GM12878 (cell line): ENCODE measurements around the gene TMEM232. TPM values are rescaled to one million over a fixed set of nuclear protein-coding genes. Genes with fewer than 3 reads are reported as not detected.

Source experiments
- ATAC-seq: fragments of 200-7000 bp; cut with Tn5 transposase; 3 replicates; pipeline ENCODE4 v1.9.1; 2020; ENCODE audit warnings: mild to moderate bottlenecking, moderate library complexity
- BruUV-seq: library from RNA; stranded (reverse); fragments of 400-500 nt; replicated peaks from 2 replicates; lab custom pipeline; 2021; lab: Mats Ljungman, UMichigan
- CTCF ChIA-PET: fragments of 300-600 bp; sonication (Branson Sonifier 250); formaldehyde crosslinking; extraction: SDS; loops from one replicate; lab custom pipeline; 2021; ENCODE audit warnings: inconsistent platforms; lab: Yijun Ruan, JAX
- POLR2A ChIA-PET: fragments of 350-600 bp; formaldehyde crosslinking; extraction: SDS; loops from one replicate; lab custom pipeline; 2021; ENCODE audit warnings: inconsistent platforms; lab: Charles Lee
- RAD21 ChIA-PET: fragments of 300-600 bp; sonication (Branson Sonifier 250); formaldehyde crosslinking; loops from one replicate; lab custom pipeline; 2023; ENCODE audit warnings: antibody characterized with exemption; ENCODE audit not compliant: unreplicated experiment; lab: Charles Lee
- SMC1A ChIA-PET: fragments of 300-600 bp; sonication (Branson Sonifier 250); formaldehyde crosslinking; loops from one replicate; lab custom pipeline; 2023; ENCODE audit not compliant: unreplicated experiment, uncharacterized antibody; lab: Charles Lee
- DNase-seq: peaks from one replicate; pipeline ENCODE4 v3.0.0-alpha.2; 2011; ENCODE audit warnings: low read depth, low spot score
- FAIRE-seq: peaks from 3 replicates; lab custom pipeline; 2011; peaks lifted over from hg19 to GRCh38; lab: Jason Lieb, UNC
- H2AFZ ChIP-seq: 2 replicates; pipeline ENCODE4 v1.6.0; 2011; ENCODE audit warnings: low read depth, low read length, control low read depth; ENCODE audit not compliant: control insufficient read depth
- H3K27ac ChIP-seq: 2 replicates; pipeline ENCODE4 v1.5.1; 2011; ENCODE audit warnings: control low read depth; ENCODE audit not compliant: control insufficient read depth, insufficient read depth
- H3K27me3 ChIP-seq, 2 experiments: replicated peaks in 1 of 2; 2 replicates each; pipeline versions ENCODE4 v1.6.0 to v1.6.1; 2011; ENCODE audit warnings: low read length in 1 of 2; ENCODE audit not compliant: control insufficient read depth in 2 of 2, insufficient read depth in 2 of 2
- H3K36me3 ChIP-seq, 2 experiments: 2 replicates each; pipeline ENCODE4 v1.5.1; 2011; ENCODE audit warnings: low read length in 1 of 2; ENCODE audit not compliant: control insufficient read depth in 2 of 2, insufficient read depth in 2 of 2
- H3K4me1 ChIP-seq: 2 replicates; pipeline ENCODE4 v1.6.1; 2011; ENCODE audit warnings: mild to moderate bottlenecking, low read length, moderate library complexity, mixed read lengths; ENCODE audit not compliant: control insufficient read depth, insufficient read depth
- H3K4me2 ChIP-seq: 2 replicates; pipeline ENCODE4 v1.6.0; 2011; ENCODE audit warnings: control low read depth; ENCODE audit not compliant: control insufficient read depth, insufficient read depth
- H3K4me3 ChIP-seq: fragments of 200-600 bp; sonication (generic); 2 replicates; pipeline ENCODE4 v1.5.1; 2016
- H3K79me2 ChIP-seq: 2 replicates; pipeline ENCODE4 v1.6.0; 2011; ENCODE audit warnings: low read length; ENCODE audit not compliant: control insufficient read depth, insufficient read depth
- H3K9ac ChIP-seq: 2 replicates; pipeline ENCODE4 v1.8.0; 2011; ENCODE audit warnings: low read length, control low read depth, mixed read lengths; ENCODE audit not compliant: control insufficient read depth, insufficient read depth
- H3K9me3 ChIP-seq: replicated peaks from 3 replicates; pipeline ENCODE4 v1.5.1; 2011; ENCODE audit warnings: mild to moderate bottlenecking, low read length; ENCODE audit not compliant: control insufficient read depth, insufficient read depth
- H4K20me1 ChIP-seq: 2 replicates; pipeline ENCODE4 v1.6.0; 2011; ENCODE audit not compliant: control insufficient read depth, insufficient read depth
- ETV6 ChIP-seq, 2 experiments: fragments of 450-650 bp in 1 of 2; IDR thresholded peaks in 1 of 2; conservative IDR thresholded peaks in 1 of 2; 2 replicates each; pipeline ENCODE4 v1.6.1; 2014; ENCODE audit warnings: antibody characterized with exemption in 1 of 2, borderline replicate concordance in 1 of 2, low read depth in 1 of 2, mild to moderate bottlenecking in 1 of 2, moderate library complexity in 1 of 2
- FOXK2 ChIP-seq: fragments of 450-650 bp; IDR thresholded peaks from 2 replicates; pipeline ENCODE4 v1.6.1; 2017; ENCODE audit warnings: mild to moderate bottlenecking, moderate library complexity
- NR2C2 ChIP-seq: IDR thresholded peaks from 2 replicates; pipeline ENCODE4 v1.6.1; 2011; ENCODE audit warnings: borderline replicate concordance, low read depth; ENCODE audit not compliant: control insufficient read depth, insufficient read length
- RBBP5 ChIP-seq: fragments of 200-600 bp; sonication (generic); conservative IDR thresholded peaks from 2 replicates; pipeline ENCODE4 v1.6.1; 2016
- RCOR1 ChIP-seq: conservative IDR thresholded peaks from 2 replicates; pipeline ENCODE4 v1.6.1; 2012; ENCODE audit warnings: low read depth, low read length, improper control_type of control experiment
- SREBF2 ChIP-seq: IDR thresholded peaks from 2 replicates; pipeline ENCODE4 v1.6.1; 2012; ENCODE audit warnings: mild to moderate bottlenecking, low read length
- SRF ChIP-seq, 2 experiments: IDR thresholded peaks; 2 replicates each; pipeline ENCODE4 v1.6.1; 2011; ENCODE audit warnings: low read depth in 2 of 2, low read length in 2 of 2, mild to moderate bottlenecking in 1 of 2, moderate library complexity in 1 of 2
- TCF12 ChIP-seq: IDR thresholded peaks from 2 replicates; pipeline ENCODE4 v1.6.1; 2011; ENCODE audit warnings: low read depth, mild to moderate bottlenecking, low read length
- ZBED1 ChIP-seq: IDR thresholded peaks from 2 replicates; pipeline ENCODE4 v1.6.1; 2016; ENCODE audit warnings: borderline replicate concordance
- ZNF622 ChIP-seq: fragments of 450-650 bp; IDR thresholded peaks from 2 replicates; pipeline ENCODE4 v1.6.1; 2017; ENCODE audit warnings: mild to moderate bottlenecking, inconsistent platforms
- ZZZ3 ChIP-seq: IDR thresholded peaks from 2 replicates; pipeline ENCODE4 v1.6.1; 2011; ENCODE audit warnings: low read depth; ENCODE audit not compliant: control insufficient read depth, insufficient read length
- WGBS: methylation state at CpG from one replicate; pipeline ENCODE4 v1.1.6; 2016; ENCODE audit warnings: low lambda C conversion rate; ENCODE audit not compliant: insufficient replicate concordance, insufficient coverage; ENCODE audit errors: missing lambda C conversion rate; 5-methylcytosine and 5-hydroxymethylcytosine counted together
- in situ Hi-C: fragments of 300-500 bp; cut with MboI; formaldehyde crosslinking; loops from 9 replicates; pipeline ENCODE4 v1.14.3; 2018; ENCODE audit warnings: mixed read lengths
- intact Hi-C: fragments of 100-400 bp; cut with micrococcal nuclease; formaldehyde crosslinking; loops from one replicate; pipeline ENCODE4 v1.14.2; 2022; ENCODE audit not compliant: unreplicated experiment
- polyA plus RNA-seq, 11 experiments: library from polyadenylated mRNA; depleted of rRNA in 4 of 11; unstranded in 6 of 11; stranded (reverse) in 5 of 11; fragments of >200 nt; fragmentation: Nextera tagmentation in 4 of 11; fragmentation: Illumina TruSeq in 1 of 11; extraction: Ambion mirVana in 4 of 11; extraction: Trizol in 1 of 11; gene quantifications; 1 replicate in 1 of 11; 2 replicates in 10 of 11; pipeline versions ENCODE4 v1.2.1 to v1.2.3, GENCODE V29; 2011 to 2016; ENCODE audit warnings: inconsistent platforms in 2 of 11, missing spikeins in 2 of 11, low read depth in 1 of 11
- total RNA-seq, 4 experiments: library from RNA; depleted of rRNA in 3 of 4; stranded (reverse); fragments of >200 nt in 3 of 4; fragmentation: Illumina TruSeq in 1 of 4; extraction: Trizol in 1 of 4; gene quantifications; 2 replicates each; pipeline versions ENCODE4 v1.2.1 to v1.2.3, GENCODE V29; 2013 to 2021
- TF ChIP-seq, protein P1 (sequence below): fragments of 450-650 bp; IDR thresholded peaks from 2 replicates; pipeline ENCODE4 v1.6.1; 2017; ENCODE audit warnings: mild to moderate bottlenecking, moderate library complexity
- TF ChIP-seq, protein P2 (sequence below): IDR thresholded peaks from 2 replicates; pipeline ENCODE4 v1.6.1; 2012; ENCODE audit warnings: low read length, inconsistent platforms
- TF ChIP-seq, protein P3 (sequence below): fragments of 450-650 bp; IDR thresholded peaks from 2 replicates; pipeline ENCODE4 v1.6.1; 2014; ENCODE audit warnings: mild to moderate bottlenecking
- TF ChIP-seq, protein P4 (sequence below): IDR thresholded peaks from 2 replicates; pipeline ENCODE4 v1.6.1; 2011; ENCODE audit warnings: low read depth, low read length, improper control_type of control experiment, borderline replicate concordance

The TMEM232 gene
- total and polyA plus RNA-seq, 10 of the 15 experiments (the other 5 are each of a cell fraction or from before 2014, with no cell fraction given): 0.29 to 1.3 (median 0.91) TPM

DNA sequence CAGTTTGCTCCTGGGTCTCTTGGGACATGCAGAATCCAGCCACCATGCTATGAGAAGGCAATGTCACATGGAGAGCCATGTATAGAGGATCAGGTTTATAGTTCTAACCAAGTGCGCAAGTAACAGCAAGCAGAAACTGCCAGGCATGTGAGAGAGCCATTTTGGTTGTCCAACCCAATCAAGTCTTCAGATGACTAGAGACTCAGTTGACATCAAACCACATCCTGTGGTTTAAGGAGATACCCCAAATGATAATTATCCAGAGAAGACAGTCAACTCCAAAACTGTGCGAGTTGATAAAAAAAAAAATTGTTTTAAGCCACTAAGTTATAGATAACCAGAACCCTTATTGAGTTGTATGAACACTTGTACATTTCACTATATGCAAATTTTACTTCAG lies 40.2 kb downstream of the TMEM232 start:
- FAIRE-seq: no peak

More for the DNA sequence above, 40.2 kb downstream of the TMEM232 start:
- TF ChIP-seq ZZZ3 (no peak), ZBED1 (no peak), FOXK2 (no peak), NR2C2 (no peak), RBBP5 (no peak), SREBF2 (no peak), ZNF622 (no peak), ETV6 (conservative IDR thresholded peaks at IDR 0.05 in 1 of 2, IDR thresholded peaks at IDR 0.05 in 1 of 2; ENCODE audit: borderline replicate concordance in 1 of 2, low read depth in 1 of 2) (no peak), TCF12 (no peak), RCOR1 (no peak), SRF (IDR thresholded peaks at IDR 0.05; ENCODE audit: low read depth in 2 of 2, low read length in 2 of 2) (no peak)
- TF ChIP-seq, protein P1, sequence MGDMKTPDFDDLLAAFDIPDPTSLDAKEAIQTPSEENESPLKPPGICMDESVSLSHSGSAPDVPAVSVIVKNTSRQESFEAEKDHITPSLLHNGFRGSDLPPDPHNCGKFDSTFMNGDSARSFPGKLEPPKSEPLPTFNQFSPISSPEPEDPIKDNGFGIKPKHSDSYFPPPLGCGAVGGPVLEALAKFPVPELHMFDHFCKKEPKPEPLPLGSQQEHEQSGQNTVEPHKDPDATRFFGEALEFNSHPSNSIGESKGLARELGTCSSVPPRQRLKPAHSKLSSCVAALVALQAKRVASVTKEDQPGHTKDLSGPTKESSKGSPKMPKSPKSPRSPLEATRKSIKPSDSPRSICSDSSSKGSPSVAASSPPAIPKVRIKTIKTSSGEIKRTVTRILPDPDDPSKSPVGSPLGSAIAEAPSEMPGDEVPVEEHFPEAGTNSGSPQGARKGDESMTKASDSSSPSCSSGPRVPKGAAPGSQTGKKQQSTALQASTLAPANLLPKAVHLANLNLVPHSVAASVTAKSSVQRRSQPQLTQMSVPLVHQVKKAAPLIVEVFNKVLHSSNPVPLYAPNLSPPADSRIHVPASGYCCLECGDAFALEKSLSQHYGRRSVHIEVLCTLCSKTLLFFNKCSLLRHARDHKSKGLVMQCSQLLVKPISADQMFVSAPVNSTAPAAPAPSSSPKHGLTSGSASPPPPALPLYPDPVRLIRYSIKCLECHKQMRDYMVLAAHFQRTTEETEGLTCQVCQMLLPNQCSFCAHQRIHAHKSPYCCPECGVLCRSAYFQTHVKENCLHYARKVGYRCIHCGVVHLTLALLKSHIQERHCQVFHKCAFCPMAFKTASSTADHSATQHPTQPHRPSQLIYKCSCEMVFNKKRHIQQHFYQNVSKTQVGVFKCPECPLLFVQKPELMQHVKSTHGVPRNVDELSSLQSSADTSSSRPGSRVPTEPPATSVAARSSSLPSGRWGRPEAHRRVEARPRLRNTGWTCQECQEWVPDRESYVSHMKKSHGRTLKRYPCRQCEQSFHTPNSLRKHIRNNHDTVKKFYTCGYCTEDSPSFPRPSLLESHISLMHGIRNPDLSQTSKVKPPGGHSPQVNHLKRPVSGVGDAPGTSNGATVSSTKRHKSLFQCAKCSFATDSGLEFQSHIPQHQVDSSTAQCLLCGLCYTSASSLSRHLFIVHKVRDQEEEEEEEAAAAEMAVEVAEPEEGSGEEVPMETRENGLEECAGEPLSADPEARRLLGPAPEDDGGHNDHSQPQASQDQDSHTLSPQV: no peak
- TF ChIP-seq, protein P2, sequence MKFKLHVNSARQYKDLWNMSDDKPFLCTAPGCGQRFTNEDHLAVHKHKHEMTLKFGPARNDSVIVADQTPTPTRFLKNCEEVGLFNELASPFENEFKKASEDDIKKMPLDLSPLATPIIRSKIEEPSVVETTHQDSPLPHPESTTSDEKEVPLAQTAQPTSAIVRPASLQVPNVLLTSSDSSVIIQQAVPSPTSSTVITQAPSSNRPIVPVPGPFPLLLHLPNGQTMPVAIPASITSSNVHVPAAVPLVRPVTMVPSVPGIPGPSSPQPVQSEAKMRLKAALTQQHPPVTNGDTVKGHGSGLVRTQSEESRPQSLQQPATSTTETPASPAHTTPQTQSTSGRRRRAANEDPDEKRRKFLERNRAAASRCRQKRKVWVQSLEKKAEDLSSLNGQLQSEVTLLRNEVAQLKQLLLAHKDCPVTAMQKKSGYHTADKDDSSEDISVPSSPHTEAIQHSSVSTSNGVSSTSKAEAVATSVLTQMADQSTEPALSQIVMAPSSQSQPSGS: no peak
- TF ChIP-seq, protein P3, sequence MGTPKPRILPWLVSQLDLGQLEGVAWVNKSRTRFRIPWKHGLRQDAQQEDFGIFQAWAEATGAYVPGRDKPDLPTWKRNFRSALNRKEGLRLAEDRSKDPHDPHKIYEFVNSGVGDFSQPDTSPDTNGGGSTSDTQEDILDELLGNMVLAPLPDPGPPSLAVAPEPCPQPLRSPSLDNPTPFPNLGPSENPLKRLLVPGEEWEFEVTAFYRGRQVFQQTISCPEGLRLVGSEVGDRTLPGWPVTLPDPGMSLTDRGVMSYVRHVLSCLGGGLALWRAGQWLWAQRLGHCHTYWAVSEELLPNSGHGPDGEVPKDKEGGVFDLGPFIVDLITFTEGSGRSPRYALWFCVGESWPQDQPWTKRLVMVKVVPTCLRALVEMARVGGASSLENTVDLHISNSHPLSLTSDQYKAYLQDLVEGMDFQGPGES: no peak
- TF ChIP-seq, protein P4, sequence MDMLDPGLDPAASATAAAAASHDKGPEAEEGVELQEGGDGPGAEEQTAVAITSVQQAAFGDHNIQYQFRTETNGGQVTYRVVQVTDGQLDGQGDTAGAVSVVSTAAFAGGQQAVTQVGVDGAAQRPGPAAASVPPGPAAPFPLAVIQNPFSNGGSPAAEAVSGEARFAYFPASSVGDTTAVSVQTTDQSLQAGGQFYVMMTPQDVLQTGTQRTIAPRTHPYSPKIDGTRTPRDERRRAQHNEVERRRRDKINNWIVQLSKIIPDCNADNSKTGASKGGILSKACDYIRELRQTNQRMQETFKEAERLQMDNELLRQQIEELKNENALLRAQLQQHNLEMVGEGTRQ: no peak
- ChIA-PET CTCF (interaction anchor here (0.9 kb wide), 1 partner anchor 71 kb away, joined by 3 read pairs; no protein-coding TSS in a partner anchor), POLR2A (no interaction called here), SMC1A (no interaction called here), RAD21 (no interaction called here)
- Histone ChIP-seq H2AFZ (no peak overlapping the region), H3K79me2 (no peaks in the 10 kb centered on the region), H3K27ac (no peak overlapping the region), H3K4me2 (no peak overlapping the region), H3K9me3 (no peaks in the 10 kb centered on the region), H3K27me3 (no peaks in the 10 kb centered on the region), H4K20me1 (no peaks in the 10 kb centered on the region), H3K4me1 (no peaks in the 10 kb centered on the region), H3K36me3 (no peaks in the 10 kb centered on the region), H3K4me3 (no peak overlapping the region), H3K9ac (no peak overlapping the region)
- BruUV-seq: no TSS peak
- intact Hi-C loops (no loop called here), in situ Hi-C loops (no loop called here)
- no peak for DNase-seq
- 96% methylated on average over 2 of the region's 2 CpGs for WGBS
- no peak for ATAC-seq
